SK-N-MC (cell line): ENCODE data around the gene ATP7B.

Experiments
- EZH2 ChIP-seq: fragments of 200-600 bp; sonication (generic); IDR thresholded peaks from one replicate; pipeline ENCODE4 v1.6.1; 2017; ENCODE audit warnings: antibody characterized with exemption
- POLR2AphosphoS5 ChIP-seq: IDR thresholded peaks from 2 replicates; pipeline ENCODE4 v1.6.1; 2012; ENCODE audit warnings: mild to moderate bottlenecking, low read depth, low read length, borderline replicate concordance

- no peak for TF ChIP-seq EZH2
- no peak for TF ChIP-seq POLR2AphosphoS5
Measured at GRCh38 chr13:51894239-51894638, 117.0 kb downstream of the ATP7B start.
